HCT116 (cell line): Measurements from ENCODE around the gene CTNND2. TPM values are rescaled to one million over a fixed set of nuclear protein-coding genes. Genes with fewer than 3 reads are reported as not detected.

Experiments
- ATAC-seq: fragments of 200-7000 bp; cut with Tn5 transposase; 2 replicates; pipeline ENCODE4 v1.9.1; 2020; ENCODE audit warnings: mild to moderate bottlenecking, moderate library complexity
- BruUV-seq: library from RNA; stranded (reverse); fragments of 400-500 nt; replicated peaks from 2 replicates; lab custom pipeline; 2021; lab: Mats Ljungman, UMichigan
- CTCF ChIA-PET: fragments of 300-600 bp; sonication (Branson Sonifier 250); formaldehyde crosslinking; loops from one replicate; lab custom pipeline; 2021; ENCODE audit warnings: antibody characterized with exemption; lab: Charles Lee
- POLR2A ChIA-PET: fragments of 300-600, 350-600 bp; sonication (Branson Sonifier 250); formaldehyde crosslinking; loops from one replicate; lab custom pipeline; 2021; ENCODE audit warnings: antibody characterized with exemption; lab: Charles Lee
- RAD21 ChIA-PET, 2 experiments: fragments of 300-600 bp; sonication (Branson Sonifier 250); formaldehyde crosslinking; loops; one replicate each; lab custom pipeline; 2023; ENCODE audit warnings: low total read pairs in 2 of 2; ENCODE audit not compliant: uncharacterized antibody in 2 of 2, unreplicated experiment in 2 of 2, low non-redundant PET in 1 of 2; lab: Charles Lee
- DNase-seq: peaks from one replicate; pipeline ENCODE4 v3.0.0-alpha.2; 2010; ENCODE audit warnings: low read depth, low spot score
- H2AFZ ChIP-seq: fragments of 200-600 bp; shearing (Covaris generic), sonication (generic); 2 replicates; pipeline ENCODE4 v1.6.1; 2017; ENCODE audit warnings: low read depth, mixed run types, mixed read lengths, antibody characterized with exemption, low read length; ENCODE audit not compliant: poor library complexity, severe bottlenecking
- H3K27ac ChIP-seq: 2 replicates; pipeline ENCODE4 v1.5.1; 2012; ENCODE audit warnings: low read depth, low read length
- H3K27me3 ChIP-seq: fragments of 200-600 bp; sonication (generic); 2 replicates; pipeline ENCODE4 v1.6.1; 2016; ENCODE audit warnings: mixed run types, low read length, mixed read lengths; ENCODE audit not compliant: insufficient read depth
- H3K36me3 ChIP-seq, 2 experiments: fragments of 200-500 bp in 1 of 2; fragments of 200-600 bp in 1 of 2; sonication (Bioruptor generic) in 1 of 2; sonication (generic) in 1 of 2; 2 replicates each; pipeline versions ENCODE4 v1.5.1 to v1.6.1; 2014 to 2016; ENCODE audit warnings: low read length in 2 of 2, inconsistent platforms in 1 of 2, mixed read lengths in 1 of 2, mixed run types in 1 of 2; ENCODE audit not compliant: insufficient read depth in 2 of 2, control insufficient read depth in 1 of 2
- H3K4me1 ChIP-seq, 2 experiments: fragments of 200-600 bp in 1 of 2; sonication (generic) in 1 of 2; 2 replicates each; pipeline versions ENCODE4 v1.5.1 to v1.6.1; 2012 to 2017; ENCODE audit warnings: low read length in 2 of 2, inconsistent platforms in 1 of 2, mild to moderate bottlenecking in 1 of 2, mixed read lengths in 1 of 2, mixed run types in 1 of 2, moderate library complexity in 1 of 2; ENCODE audit not compliant: insufficient read depth in 2 of 2, control insufficient read depth in 1 of 2
- H3K4me2 ChIP-seq: fragments of 200-600 bp; sonication (generic); 2 replicates; pipeline ENCODE4 v1.6.1; 2017; ENCODE audit warnings: mixed run types, low read length, mixed read lengths
- H3K4me3 ChIP-seq, 2 experiments: fragments of 200-600 bp in 1 of 2; sonication (generic) in 1 of 2; replicated peaks in 1 of 2; 2 replicates each; pipeline ENCODE4 v1.5.1; 2011 to 2016; ENCODE audit warnings: low read length in 2 of 2, control low read depth in 1 of 2, low read depth in 1 of 2, mild to moderate bottlenecking in 1 of 2, mixed read lengths in 1 of 2, mixed run types in 1 of 2
- H3K79me2 ChIP-seq: fragments of 200-600 bp; sonication (generic); 2 replicates; pipeline ENCODE4 v1.6.1; 2017; ENCODE audit warnings: mild to moderate bottlenecking, mixed run types, low read length, moderate library complexity, mixed read lengths; ENCODE audit not compliant: insufficient read depth
- H3K9ac ChIP-seq: fragments of 200-600 bp; sonication (generic); 2 replicates; pipeline ENCODE4 v1.6.1; 2016; ENCODE audit warnings: low read length, mixed read lengths
- H3K9me2 ChIP-seq: fragments of 200-600 bp; sonication (generic), shearing (Covaris generic); 2 replicates; pipeline ENCODE4 v1.6.1; 2017; ENCODE audit warnings: mixed run types, mild to moderate bottlenecking, moderate library complexity; ENCODE audit not compliant: insufficient read depth
- H3K9me3 ChIP-seq, 2 experiments: fragments of 200-500 bp in 1 of 2; fragments of 200-600 bp in 1 of 2; sonication (Bioruptor generic) in 1 of 2; sonication (generic) in 1 of 2; 2 replicates each; pipeline ENCODE4 v1.6.1; 2014 to 2017; ENCODE audit warnings: low read length in 2 of 2, mixed read lengths in 2 of 2, inconsistent platforms in 1 of 2, low read depth in 1 of 2, mild to moderate bottlenecking in 1 of 2, mixed run types in 1 of 2, moderate library complexity in 1 of 2; ENCODE audit not compliant: control insufficient read depth in 1 of 2, insufficient read depth in 1 of 2
- H4K20me1 ChIP-seq: fragments of 200-600 bp; sonication (generic), shearing (Covaris generic); 2 replicates; pipeline ENCODE4 v1.6.1; 2017; ENCODE audit warnings: mixed run types, mild to moderate bottlenecking, moderate library complexity; ENCODE audit not compliant: insufficient read depth
- EGR1 ChIP-seq: IDR thresholded peaks from 2 replicates; pipeline ENCODE4 v1.6.1; 2012; ENCODE audit warnings: low read depth
- EZH2 ChIP-seq: fragments of 200-600 bp; sonication (generic); IDR thresholded peaks from 2 replicates; pipeline ENCODE4 v1.6.1; 2017; ENCODE audit warnings: antibody characterized with exemption, mixed run types
- EZH2phosphoT487 ChIP-seq: fragments of 200-600 bp; IDR thresholded peaks from 2 replicates; pipeline ENCODE4 v1.6.1; 2018; ENCODE audit warnings: antibody characterized with exemption, borderline replicate concordance
- POLR2A ChIP-seq: IDR thresholded peaks from 2 replicates; pipeline ENCODE4 v1.7.0; 2011; ENCODE audit warnings: borderline replicate concordance; ENCODE audit not compliant: insufficient read depth, insufficient read length; ENCODE audit errors: extremely low read depth
- TCF7L2 ChIP-seq: IDR thresholded peaks from 2 replicates; pipeline ENCODE4 v1.7.0; 2011; ENCODE audit warnings: borderline replicate concordance, inconsistent platforms; ENCODE audit not compliant: insufficient read depth, insufficient read length; ENCODE audit errors: extremely low read depth
- YY1 ChIP-seq: IDR thresholded peaks from 2 replicates; pipeline ENCODE4 v1.6.1; 2011; ENCODE audit warnings: low read length, low read depth, moderate library complexity, mild to moderate bottlenecking; ENCODE audit not compliant: insufficient replicate concordance; ENCODE audit errors: extremely low read depth
- ZFX ChIP-seq: fragments of 450-650 bp; IDR thresholded peaks from 2 replicates; pipeline ENCODE4 v1.6.1; 2017
- intact Hi-C: fragments of 100-400 bp; cut with micrococcal nuclease; formaldehyde crosslinking; loops from 2 replicates; pipeline ENCODE4 v1.10.0; 2022
- total RNA-seq: library from RNA; stranded (reverse); gene quantifications from one replicate; pipeline ENCODE4 v1.2.1, GENCODE V29; 2021; ENCODE audit not compliant: unreplicated experiment
- TF ChIP-seq, protein P1 (sequence below): IDR thresholded peaks from 2 replicates; pipeline ENCODE4 v1.6.1; 2012
- TF ChIP-seq, protein P2 (sequence below): IDR thresholded peaks from 2 replicates; pipeline ENCODE4 v1.6.1; 2011; ENCODE audit warnings: mild to moderate bottlenecking, low read length, moderate library complexity; ENCODE audit not compliant: insufficient replicate concordance; ENCODE audit errors: extremely low read depth

The CTNND2 gene
- total RNA-seq, 1 experiment from 2014 or later = not detected

DNA sequence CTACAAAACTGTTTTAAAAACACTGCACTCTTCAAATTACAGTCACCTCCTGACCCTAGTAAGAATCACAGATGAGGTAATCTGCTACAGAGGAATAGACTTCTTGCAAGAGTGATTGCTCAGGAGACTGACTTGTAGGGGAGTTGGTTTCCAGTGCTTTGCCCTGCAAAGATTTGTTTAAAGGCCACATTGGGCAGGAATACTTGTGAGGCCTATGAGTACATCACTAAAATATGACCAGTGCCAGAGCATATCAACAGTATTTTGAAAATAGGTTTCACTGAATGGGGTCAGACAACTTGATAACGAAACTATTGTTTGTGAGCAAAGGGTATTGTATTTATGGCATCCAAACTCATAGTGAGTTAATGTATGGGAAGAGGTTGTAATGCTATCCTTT lies 21.5 kb upstream of the CTNND2 start:
- RAD21 ChIA-PET = no interaction called here
- ATAC-seq (no peak), DNase-seq (no peak)
- no TSS peak for BruUV-seq
- Histone ChIP-seq H3K9ac (no peak overlapping the region), H3K36me3 (no peaks in the 10 kb centered on the region), H4K20me1 (no peaks in the 10 kb centered on the region), H3K4me2 (no peak overlapping the region), H3K27me3 (no peaks in the 10 kb centered on the region), H3K27ac (no peak overlapping the region), H3K9me3 (peaks cover 8 to 9% of the 10 kb centered on the region in 2 experiments; a peak in 2 of 4 replicates), H3K4me3 (no peak overlapping the region), H2AFZ (no peak overlapping the region), H3K79me2 (no peaks in the 10 kb centered on the region), H3K9me2 (no peaks in the 10 kb centered on the region), H3K4me1 (no peaks in the 10 kb centered on the region)
- TF ChIP-seq ZFX (no peak), EZH2phosphoT487 (no peak)
- TF ChIP-seq, protein P1, sequence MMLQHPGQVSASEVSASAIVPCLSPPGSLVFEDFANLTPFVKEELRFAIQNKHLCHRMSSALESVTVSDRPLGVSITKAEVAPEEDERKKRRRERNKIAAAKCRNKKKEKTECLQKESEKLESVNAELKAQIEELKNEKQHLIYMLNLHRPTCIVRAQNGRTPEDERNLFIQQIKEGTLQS = no peak
- POLR2A ChIA-PET = no interaction called here
- CTCF ChIA-PET = no interaction called here
- intact Hi-C loops = no loop called here

DNA sequence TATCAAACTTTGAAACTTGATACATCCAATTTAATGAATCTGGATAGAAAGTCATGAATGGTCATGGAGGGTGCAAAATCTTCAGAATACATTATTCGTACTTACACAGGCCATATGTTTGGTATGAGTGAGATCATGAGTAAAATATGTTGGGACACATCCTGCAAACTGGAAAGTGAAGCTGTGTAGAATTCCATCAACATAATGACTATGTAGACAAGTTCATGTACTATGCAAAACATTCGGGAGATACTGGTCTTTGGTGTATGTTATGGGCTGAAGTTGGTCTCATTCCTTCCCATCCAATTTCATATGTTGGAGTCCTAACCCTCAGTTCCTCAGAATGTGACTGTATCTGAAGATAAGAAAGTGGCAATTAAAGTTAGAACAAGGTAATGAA lies 18.1 kb upstream of the CTNND2 start:
- H3K27me3 ChIP-seq = no peaks in the 10 kb centered on the region
- POLR2A ChIA-PET = no interaction called here
- no peak overlapping the region for H2AFZ ChIP-seq
- H3K9me3 ChIP-seq = peaks cover 8 to 9% of the 10 kb centered on the region in 2 experiments; a peak in 2 of 4 replicates
- ATAC-seq (no peak), DNase-seq (no peak)
- no peaks in the 10 kb centered on the region for H3K79me2 ChIP-seq
- H3K4me1 ChIP-seq = no peaks in the 10 kb centered on the region
- RAD21 ChIA-PET = no interaction called here
- no peak overlapping the region for H3K4me2 ChIP-seq
- no peaks in the 10 kb centered on the region for H3K9me2 ChIP-seq
- no peak overlapping the region for H3K27ac ChIP-seq
- no TSS peak for BruUV-seq
- H3K4me3 ChIP-seq = no peak overlapping the region
- TF ChIP-seq EZH2 (no peak), YY1 (no peak), TCF7L2 (no peak), POLR2A (no peak), EGR1 (no peak)
- TF ChIP-seq, protein P2, sequence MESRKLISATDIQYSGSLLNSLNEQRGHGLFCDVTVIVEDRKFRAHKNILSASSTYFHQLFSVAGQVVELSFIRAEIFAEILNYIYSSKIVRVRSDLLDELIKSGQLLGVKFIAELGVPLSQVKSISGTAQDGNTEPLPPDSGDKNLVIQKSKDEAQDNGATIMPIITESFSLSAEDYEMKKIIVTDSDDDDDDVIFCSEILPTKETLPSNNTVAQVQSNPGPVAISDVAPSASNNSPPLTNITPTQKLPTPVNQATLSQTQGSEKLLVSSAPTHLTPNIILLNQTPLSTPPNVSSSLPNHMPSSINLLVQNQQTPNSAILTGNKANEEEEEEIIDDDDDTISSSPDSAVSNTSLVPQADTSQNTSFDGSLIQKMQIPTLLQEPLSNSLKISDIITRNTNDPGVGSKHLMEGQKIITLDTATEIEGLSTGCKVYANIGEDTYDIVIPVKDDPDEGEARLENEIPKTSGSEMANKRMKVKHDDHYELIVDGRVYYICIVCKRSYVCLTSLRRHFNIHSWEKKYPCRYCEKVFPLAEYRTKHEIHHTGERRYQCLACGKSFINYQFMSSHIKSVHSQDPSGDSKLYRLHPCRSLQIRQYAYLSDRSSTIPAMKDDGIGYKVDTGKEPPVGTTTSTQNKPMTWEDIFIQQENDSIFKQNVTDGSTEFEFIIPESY = no peak
- CTCF ChIA-PET = no interaction called here
- H4K20me1 ChIP-seq = no peaks in the 10 kb centered on the region
- no peak overlapping the region for H3K9ac ChIP-seq
- intact Hi-C loops = no loop called here
- H3K36me3 ChIP-seq = no peaks in the 10 kb centered on the region
